Panc1 (cell line): Measurements from ENCODE around the gene ATP8B2.

Experiments
- CTCF ChIP-seq: fragments of 450-650 bp; IDR thresholded peaks from 2 replicates; pipeline ENCODE4 v1.5.1; 2017; ENCODE audit warnings: mild to moderate bottlenecking
- POLR2AphosphoS5 ChIP-seq: IDR thresholded peaks from 2 replicates; pipeline ENCODE4 v1.6.1; 2012; ENCODE audit warnings: mild to moderate bottlenecking, low read depth, low read length, moderate library complexity
- REST ChIP-seq, 2 experiments: IDR thresholded peaks; 2 replicates each; pipeline ENCODE4 v1.6.1; 2011 to 2012; ENCODE audit warnings: low read depth in 2 of 2, control low read depth in 1 of 2, low read length in 1 of 2, mild to moderate bottlenecking in 1 of 2, moderate library complexity in 1 of 2; ENCODE audit not compliant: insufficient read depth in 1 of 2
- SIN3A ChIP-seq: IDR thresholded peaks from 2 replicates; pipeline ENCODE4 v1.6.1; 2012; ENCODE audit warnings: low read depth, mild to moderate bottlenecking, low read length, moderate library complexity, borderline replicate concordance; ENCODE audit not compliant: insufficient read depth
- TCF7L2 ChIP-seq: IDR thresholded peaks from 2 replicates; pipeline ENCODE4 v1.6.1; 2011; ENCODE audit warnings: mild to moderate bottlenecking, low read depth, low read length, inconsistent platforms

- no peak for TF ChIP-seq CTCF
- TF ChIP-seq REST (IDR thresholded peaks at IDR 0.05; ENCODE audit: insufficient read depth in 1 of 2, low read depth in 2 of 2, low read length in 1 of 2): no peak
- no peak for TF ChIP-seq POLR2AphosphoS5
- TF ChIP-seq SIN3A: no peak
- no peak for TF ChIP-seq TCF7L2
Measured at GRCh38 chr1:154349121-154349520, 23.8 kb downstream of the ATP8B2 start.
